ENCODE results near the gene NEDD4L.

DNA sequence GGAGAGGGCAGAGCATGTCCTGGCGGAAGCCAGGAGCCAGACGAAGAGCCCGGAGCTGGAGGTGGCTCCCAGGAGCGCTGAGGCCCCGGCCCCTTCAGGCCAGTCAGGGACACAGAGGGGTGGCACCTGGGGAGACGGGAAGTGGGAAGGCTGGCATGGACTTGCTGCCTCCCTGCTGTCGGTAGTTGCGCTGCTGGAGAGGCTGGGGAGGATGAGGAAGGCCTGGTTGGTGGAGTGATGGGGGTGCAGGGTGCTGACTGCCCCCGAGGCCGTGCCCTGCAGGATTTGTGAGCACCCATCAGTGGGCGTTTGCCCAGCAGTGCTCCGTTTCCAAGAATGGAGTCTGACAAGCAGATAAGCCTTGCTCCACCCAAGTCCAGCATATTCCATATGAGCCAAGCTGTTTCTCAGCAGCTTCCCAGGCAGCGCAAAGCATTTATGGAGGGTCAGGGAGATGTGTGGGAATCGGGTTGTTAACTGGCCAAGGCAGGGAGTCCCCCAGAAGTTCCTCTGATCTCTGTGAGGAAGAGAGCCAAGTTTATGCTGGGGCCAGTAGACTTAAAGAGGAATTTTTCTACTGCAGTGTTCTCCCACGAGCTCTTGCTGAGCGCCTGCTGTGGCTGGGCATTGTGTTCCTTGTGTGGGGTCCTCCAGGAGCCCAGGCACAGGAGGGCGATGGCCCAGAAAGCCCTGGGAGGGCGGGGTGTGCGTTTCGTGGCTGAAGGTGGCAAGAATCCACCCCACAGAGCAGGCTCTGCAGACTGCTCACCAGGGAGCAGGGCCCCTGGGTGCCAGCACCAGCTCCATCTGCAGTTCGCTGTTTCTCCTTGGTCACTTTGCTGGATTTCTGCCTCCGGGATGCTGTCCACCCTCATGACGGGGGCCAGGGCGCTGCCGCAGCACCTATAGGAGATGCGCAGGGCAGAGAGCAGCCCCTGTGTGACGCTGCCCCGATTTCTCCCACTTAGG lies 334.7 kb downstream of the NEDD4L start:
- no peak for TF ChIP-seq ZFP30 (CRISPR knock-in tag; IDR thresholded peaks at IDR 0.05)
- no peak for TF ChIP-seq ISL1 (CRISPR knock-in tag; IDR thresholded peaks at IDR 0.05)
- no peak for TF ChIP-seq PATZ1 (CRISPR knock-in tag; IDR thresholded peaks at IDR 0.05; ENCODE audit: borderline replicate concordance)
- TF ChIP-seq TCF4 (CRISPR knock-in tag; IDR thresholded peaks at IDR 0.05; ENCODE audit: borderline replicate concordance): no peak
- no peak for TF ChIP-seq ZFP3 (CRISPR knock-in tag; IDR thresholded peaks at IDR 0.05)
- TF ChIP-seq BACH2 (CRISPR knock-in tag; IDR thresholded peaks at IDR 0.05; ENCODE audit: borderline replicate concordance): no peak
- no peak for TF ChIP-seq ZNF8 (CRISPR knock-in tag; IDR thresholded peaks at IDR 0.05)
- no peak for TF ChIP-seq OSR1 (CRISPR knock-in tag; IDR thresholded peaks at IDR 0.05)
